NCI-H226 (cell line): ENCODE data around the gene IRF4.

Experiments used
- DNase-seq: peaks from one replicate; pipeline ENCODE4 v3.0.0-alpha.2; 2015

IRF4 gene

GRCh38 chr6:445571-446417 is 54.2 kb downstream of the IRF4 start:
- DNase-seq, result no peak

- no peak for DNase-seq
Measured at GRCh38 chr6:446418-447366, 55.1 kb downstream of the IRF4 start.

GRCh38 chr6:447381-448165 is 56.0 kb downstream of the IRF4 start:
- DNase-seq, result no peak

GRCh38 chr6:448296-449056 is 56.9 kb downstream of the IRF4 start:
- no peak for DNase-seq

- no peak for DNase-seq
Measured at GRCh38 chr6:449057-449430, 57.5 kb downstream of the IRF4 start.

- no peak for DNase-seq
Measured at GRCh38 chr6:449486-450419, 58.2 kb downstream of the IRF4 start.

GRCh38 chr6:451336-451735 is 59.8 kb downstream of the IRF4 start:
- no peak for DNase-seq

GRCh38 chr6:451847-452246 is 60.3 kb downstream of the IRF4 start:
- DNase-seq, result no peak

- no peak for DNase-seq
Measured at GRCh38 chr6:452301-453067, 60.9 kb downstream of the IRF4 start.

- no peak for DNase-seq
Measured at GRCh38 chr6:453152-453551, 61.6 kb downstream of the IRF4 start.

- DNase-seq, result no peak
Measured at GRCh38 chr6:454148-454991, 62.8 kb downstream of the IRF4 start.

GRCh38 chr6:455006-455585 is 63.5 kb downstream of the IRF4 start:
- no peak for DNase-seq

GRCh38 chr6:455835-456234 is 64.3 kb downstream of the IRF4 start:
- no peak for DNase-seq

- DNase-seq, result no peak
Measured at GRCh38 chr6:456358-456867, 64.9 kb downstream of the IRF4 start.

GRCh38 chr6:456887-457286 is 65.3 kb downstream of the IRF4 start:
- DNase-seq, result no peak
